ENCODE results near the gene CSNK1A1. TPM values are rescaled to one million over a fixed set of nuclear protein-coding genes. Genes with fewer than 3 reads are reported as not detected.
"Not testable (repeated sequence)": the region's sequence is repeated elsewhere in the genome, so short reads cannot be mapped to it uniquely, and the experiment has no call there.

Gene CSNK1A1
- total RNA-seq, 1 donor from 2014 or later: 176 TPM

GRCh38 chr5:149450199-149450598, 101.0 kb downstream of the CSNK1A1 start:
- no peak for DNase-seq (ENCODE audit: low read depth)
- H3K4me3 ChIP-seq (ENCODE audit: low read depth, low read length): no peak overlapping the region
- TF ChIP-seq CTCF (conservative IDR thresholded peaks at IDR 0.05; ENCODE audit: low read depth, low read length): no peak

GRCh38 chr5:149448831-149449714, 102.2 kb downstream of the CSNK1A1 start:
- H3K4me3 ChIP-seq (ENCODE audit: low read depth, low read length): no peak overlapping the region
- no peak for DNase-seq (ENCODE audit: low read depth)
- TF ChIP-seq CTCF (conservative IDR thresholded peaks at IDR 0.05; ENCODE audit: low read depth, low read length): peak; percentile 60

- no peak for DNase-seq (ENCODE audit: low read depth)
- H3K4me3 ChIP-seq (ENCODE audit: low read depth, low read length): no peak overlapping the region
- no peak for TF ChIP-seq CTCF (conservative IDR thresholded peaks at IDR 0.05; ENCODE audit: low read depth, low read length)
Observed at GRCh38 chr5:149448431-149448830, 102.8 kb downstream of the CSNK1A1 start.

GRCh38 chr5:149447373-149448367, 103.6 kb downstream of the CSNK1A1 start:
- no peak for DNase-seq (ENCODE audit: low read depth)
- no peak overlapping the region for H3K4me3 ChIP-seq (ENCODE audit: low read depth, low read length)

GRCh38 chr5:149446794-149447193, 104.4 kb downstream of the CSNK1A1 start:
- DNase-seq (ENCODE audit: low read depth); H3K4me3 ChIP-seq (ENCODE audit: low read depth, low read length): not testable (repeated sequence)

More at GRCh38 chr5:149447373-149448367, 103.6 kb downstream of the CSNK1A1 start:
- TF ChIP-seq CTCF (conservative IDR thresholded peaks at IDR 0.05; ENCODE audit: low read depth, low read length): no peak

GRCh38 chr5:149445739-149446369, 105.4 kb downstream of the CSNK1A1 start:
- DNase-seq (ENCODE audit: low read depth): peak; percentile 94
- TF ChIP-seq CTCF (conservative IDR thresholded peaks at IDR 0.05; ENCODE audit: low read depth, low read length): no peak
- H3K4me3 ChIP-seq (ENCODE audit: low read depth, low read length): no peak overlapping the region

GRCh38 chr5:149445343-149445738, 105.9 kb downstream of the CSNK1A1 start:
- H3K4me3 ChIP-seq (ENCODE audit: low read depth, low read length): no peak overlapping the region
- no peak for TF ChIP-seq CTCF (conservative IDR thresholded peaks at IDR 0.05; ENCODE audit: low read depth, low read length)
- no peak for DNase-seq (ENCODE audit: low read depth)

GRCh38 chr5:149444430-149444829, 106.8 kb downstream of the CSNK1A1 start:
- not testable (repeated sequence) for DNase-seq (ENCODE audit: low read depth); H3K4me3 ChIP-seq (ENCODE audit: low read depth, low read length)
